HTERT RPE-1 (cell line): ENCODE data around the gene CT45A8.
"Not testable (repeated sequence)": the region's sequence is repeated elsewhere in the genome, so short reads cannot be mapped to it uniquely, and the experiment has no call there.

ENCODE experiments used
- in situ Hi-C: fragments of 300-500 bp; cut with MboI; formaldehyde crosslinking; loops from 4 replicates; pipeline ENCODE4 v1.14.3; 2020; ENCODE audit warnings: low sequenced_read_pairs

Gene CT45A8, protein sequence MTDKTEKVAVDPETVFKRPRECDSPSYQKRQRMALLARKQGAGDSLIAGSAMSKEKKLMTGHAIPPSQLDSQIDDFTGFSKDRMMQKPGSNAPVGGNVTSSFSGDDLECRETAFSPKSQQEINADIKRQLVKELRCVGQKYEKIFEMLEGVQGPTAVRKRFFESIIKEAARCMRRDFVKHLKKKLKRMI

DNA sequence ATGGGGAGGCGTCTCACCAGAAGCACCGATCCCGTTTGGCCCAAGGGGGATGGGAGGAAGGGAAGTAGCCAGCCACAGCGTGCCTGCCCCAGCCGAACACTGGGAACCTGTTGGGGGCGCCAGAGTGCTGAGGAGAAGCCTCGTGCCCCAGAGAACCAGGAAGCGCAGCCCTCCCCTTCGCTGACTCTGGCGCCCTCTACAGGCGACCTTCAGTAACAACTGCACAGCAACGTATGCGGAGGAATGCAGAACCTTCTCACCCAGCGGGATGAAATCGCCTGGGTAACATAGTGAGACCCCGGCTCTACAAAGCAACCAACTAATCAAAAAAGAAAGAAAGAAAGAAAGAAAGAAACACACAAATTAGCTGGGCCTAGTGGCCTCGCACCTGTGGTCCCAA is at the start of gene CT45A8:
Gene CT45A8 (minus strand): TSS at position 101 of the 400 bp plus-strand sequence. CDS start 3,755 bp downstream, outside the sequence.
- in situ Hi-C loops: not testable (repeated sequence)

DNA sequence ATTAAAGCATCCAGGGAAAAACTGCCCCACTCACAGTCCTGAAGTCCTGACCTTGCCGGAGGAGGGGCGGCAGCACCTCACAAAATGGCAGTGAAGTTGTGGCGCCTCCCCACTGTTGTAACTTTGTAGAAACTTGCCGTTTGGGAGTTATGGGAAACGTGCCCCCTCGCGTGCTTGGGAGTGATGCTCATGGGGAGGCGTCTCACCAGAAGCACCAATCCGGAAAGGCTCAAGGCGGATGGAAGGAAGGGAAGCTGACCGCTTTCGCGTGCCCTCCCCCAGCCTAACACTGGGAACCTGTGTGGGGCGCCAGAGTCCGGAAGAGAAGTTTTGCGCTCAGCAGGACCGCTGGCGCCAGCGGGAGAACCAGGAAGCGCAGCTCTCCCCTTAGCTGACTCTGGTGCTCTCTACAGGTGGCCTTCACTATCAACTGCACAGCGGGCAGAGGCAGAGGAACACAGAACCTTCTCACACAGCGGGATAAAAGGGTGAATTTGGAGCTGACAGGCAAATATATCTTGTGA is 39.0 kb upstream of the CT45A8 start, which contains the start of the genes CT45A10 and SAGE1:
Gene CT45A10 (minus strand): TSS at position 151 of the 524 bp plus-strand sequence. CDS start 8,100 bp downstream, outside the sequence.
Gene SAGE1 (plus strand): TSS at position 423 of the 524 bp plus-strand sequence. CDS start 2,527 bp downstream, outside the sequence.
- in situ Hi-C loops: no loop called here

DNA sequence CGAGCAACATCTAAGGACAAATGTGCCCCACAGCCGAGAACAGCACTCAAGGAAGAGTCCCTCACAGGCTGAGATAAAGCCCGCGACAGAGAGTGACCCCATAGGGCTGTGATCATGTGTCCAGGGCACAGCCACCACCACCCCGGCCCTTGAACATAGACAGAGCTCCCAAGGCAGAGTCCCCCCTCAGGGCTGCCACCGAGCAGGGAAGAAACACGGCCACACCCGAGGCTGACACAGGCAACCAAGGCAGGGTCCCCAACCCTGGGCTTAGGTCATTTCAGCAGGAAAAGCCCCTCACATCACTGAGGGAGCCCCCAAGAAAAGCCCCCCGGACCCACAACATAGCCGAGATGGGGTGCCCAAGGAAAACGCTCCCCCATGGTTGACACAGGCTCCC is 38.4 kb upstream of the CT45A8 start:
- in situ Hi-C loops: no loop called here

DNA sequence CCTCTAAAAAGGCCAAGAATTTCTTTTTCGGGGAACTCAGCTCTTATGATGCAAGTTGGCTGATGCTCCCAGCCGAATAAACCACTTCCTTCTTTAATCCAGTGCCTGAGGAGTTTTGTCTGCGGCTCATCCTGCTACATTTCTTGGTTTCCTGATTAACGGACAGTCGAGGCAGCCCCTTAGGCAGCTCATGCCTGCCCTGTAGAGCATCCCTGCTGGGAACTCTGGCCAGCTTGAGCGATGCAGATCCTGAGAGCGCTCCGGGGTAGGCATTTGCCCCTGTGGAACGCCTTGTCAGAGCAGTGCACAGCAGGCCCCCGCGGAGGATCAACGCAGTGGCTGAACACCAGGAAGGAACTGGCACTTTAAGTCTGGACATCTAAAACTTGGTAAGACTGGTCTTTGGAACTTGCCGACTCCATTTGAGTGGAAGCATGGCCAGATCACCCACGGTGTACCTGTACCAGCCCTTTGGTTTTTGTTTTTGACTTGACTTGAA is 35.8 kb upstream of the CT45A8 start:
- in situ Hi-C loops: no loop called here

DNA sequence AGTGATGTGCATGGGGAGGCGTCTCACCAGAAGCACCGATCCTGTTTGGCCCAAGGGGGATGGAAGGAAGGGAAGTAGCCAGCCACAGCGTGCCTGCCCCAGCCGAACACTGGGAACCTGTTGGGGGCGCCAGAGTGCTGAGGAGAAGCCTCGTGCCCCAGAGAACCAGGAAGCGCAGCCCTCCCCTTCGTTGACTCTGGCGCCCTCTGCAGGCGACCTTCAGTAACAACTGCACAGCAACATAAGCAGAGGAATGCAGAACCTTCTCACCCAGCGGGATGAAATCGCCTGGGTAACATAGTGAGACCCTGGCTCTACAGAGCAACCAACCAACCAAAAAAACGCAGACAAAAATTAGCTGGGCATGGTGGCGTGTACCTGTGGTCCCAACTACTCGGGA is 34.6 kb upstream of the CT45A8 start:
- in situ Hi-C loops: not testable (repeated sequence)

DNA sequence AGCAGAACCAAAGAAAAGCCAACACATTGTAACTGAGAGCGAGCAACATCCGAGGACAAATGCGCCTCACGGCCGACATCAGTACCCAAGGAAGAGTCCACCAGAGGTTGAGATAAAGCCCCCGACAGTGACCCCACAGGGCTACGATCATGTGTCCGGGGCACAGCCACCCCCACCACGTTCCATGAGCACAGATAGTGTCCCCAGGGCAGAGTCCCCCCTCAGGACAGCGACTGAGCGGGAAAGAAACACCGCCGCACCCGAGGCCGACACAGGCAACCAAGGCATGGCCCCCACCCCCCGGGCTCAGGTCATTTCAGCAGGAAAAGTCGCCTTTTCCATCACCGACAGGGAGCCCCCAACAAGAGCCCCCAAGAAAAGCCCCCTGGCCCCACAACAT is 33.9 kb upstream of the CT45A8 start:
- in situ Hi-C loops: not testable (repeated sequence)

DNA sequence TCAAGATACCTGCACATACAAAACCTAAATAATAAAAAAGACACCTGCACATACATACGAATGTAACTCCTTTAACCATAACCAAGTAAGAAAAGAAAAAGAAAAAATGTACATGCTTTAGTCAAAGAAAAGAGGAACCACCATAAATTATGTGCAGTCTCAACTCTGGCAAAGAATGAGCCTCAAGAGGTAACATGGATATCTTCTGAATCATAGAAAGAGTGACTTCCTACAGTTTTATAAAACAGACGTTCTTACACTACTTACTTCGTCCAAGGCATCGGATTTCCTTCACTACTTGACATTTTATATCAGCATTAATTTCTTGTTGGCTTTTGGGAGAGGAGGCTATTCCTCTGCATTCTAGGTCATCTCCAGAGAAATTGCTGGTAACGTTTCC is 28.4 kb upstream of the CT45A8 start:
- in situ Hi-C loops: not testable (repeated sequence)

DNA sequence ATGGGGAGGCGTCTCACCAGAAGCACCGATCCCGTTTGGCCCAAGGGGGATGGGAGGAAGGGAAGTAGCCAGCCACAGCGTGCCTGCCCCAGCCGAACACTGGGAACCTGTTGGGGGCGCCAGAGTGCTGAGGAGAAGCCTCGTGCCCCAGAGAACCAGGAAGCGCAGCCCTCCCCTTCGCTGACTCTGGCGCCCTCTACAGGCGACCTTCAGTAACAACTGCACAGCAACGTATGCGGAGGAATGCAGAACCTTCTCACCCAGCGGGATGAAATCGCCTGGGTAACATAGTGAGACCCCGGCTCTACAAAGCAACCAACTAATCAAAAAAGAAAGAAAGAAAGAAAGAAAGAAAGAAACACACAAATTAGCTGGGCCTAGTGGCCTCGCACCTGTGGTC is 17.4 kb upstream of the CT45A8 start, which contains the start of gene CT45A9:
Gene CT45A9 (minus strand): TSS at position 101 of the 400 bp plus-strand sequence. CDS start 3,751 bp downstream, outside the sequence.
- in situ Hi-C loops: not testable (repeated sequence)

DNA sequence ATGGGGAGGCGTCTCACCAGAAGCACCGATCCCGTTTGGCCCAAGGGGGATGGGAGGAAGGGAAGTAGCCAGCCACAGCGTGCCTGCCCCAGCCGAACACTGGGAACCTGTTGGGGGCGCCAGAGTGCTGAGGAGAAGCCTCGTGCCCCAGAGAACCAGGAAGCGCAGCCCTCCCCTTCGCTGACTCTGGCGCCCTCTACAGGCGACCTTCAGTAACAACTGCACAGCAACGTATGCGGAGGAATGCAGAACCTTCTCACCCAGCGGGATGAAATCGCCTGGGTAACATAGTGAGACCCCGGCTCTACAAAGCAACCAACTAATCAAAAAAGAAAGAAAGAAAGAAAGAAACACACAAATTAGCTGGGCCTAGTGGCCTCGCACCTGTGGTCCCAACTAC is 17.2 kb downstream of the CT45A8 start, which contains the start of gene CT45A7:
Gene CT45A7 (minus strand): TSS at position 101 of the 400 bp plus-strand sequence. CDS start 3,747 bp downstream, outside the sequence.
- in situ Hi-C loops: not testable (repeated sequence)

DNA sequence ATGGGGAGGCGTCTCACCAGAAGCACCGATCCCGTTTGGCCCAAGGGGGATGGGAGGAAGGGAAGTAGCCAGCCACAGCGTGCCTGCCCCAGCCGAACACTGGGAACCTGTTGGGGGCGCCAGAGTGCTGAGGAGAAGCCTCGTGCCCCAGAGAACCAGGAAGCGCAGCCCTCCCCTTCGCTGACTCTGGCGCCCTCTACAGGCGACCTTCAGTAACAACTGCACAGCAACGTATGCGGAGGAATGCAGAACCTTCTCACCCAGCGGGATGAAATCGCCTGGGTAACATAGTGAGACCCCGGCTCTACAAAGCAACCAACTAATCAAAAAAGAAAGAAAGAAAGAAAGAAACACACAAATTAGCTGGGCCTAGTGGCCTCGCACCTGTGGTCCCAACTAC is 34.4 kb downstream of the CT45A8 start, which contains the start of gene CT45A2:
Gene CT45A2 (minus strand): TSS at position 101 of the 400 bp plus-strand sequence. CDS start 3,747 bp downstream, outside the sequence.
- in situ Hi-C loops: not testable (repeated sequence)

DNA sequence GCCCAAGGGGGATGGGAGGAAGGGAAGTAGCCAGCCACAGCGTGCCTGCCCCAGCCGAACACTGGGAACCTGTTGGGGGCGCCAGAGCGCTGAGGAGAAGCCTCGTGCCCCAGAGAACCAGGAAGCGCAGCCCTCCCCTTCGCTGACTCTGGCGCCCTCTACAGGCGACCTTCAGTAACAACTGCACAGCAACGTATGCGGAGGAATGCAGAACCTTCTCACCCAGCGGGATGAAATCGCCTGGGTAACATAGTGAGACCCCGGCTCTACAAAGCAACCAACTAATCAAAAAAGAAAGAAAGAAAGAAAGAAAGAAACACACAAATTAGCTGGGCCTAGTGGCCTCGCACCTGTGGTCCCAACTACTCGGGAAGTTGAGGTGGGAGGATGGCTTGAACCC is 51.7 kb downstream of the CT45A8 start, which contains the start of gene CT45A6:
Gene CT45A6 (minus strand): TSS at position 101 of the 400 bp plus-strand sequence. CDS start 3,794 bp downstream, outside the sequence.
- in situ Hi-C loops: not testable (repeated sequence)
